Heart left ventricle (tissue), 16 donors: ENCODE measurements around the gene WTIP. TPM values are rescaled to one million over a fixed set of nuclear protein-coding genes. Genes with fewer than 3 reads are reported as not detected.

ENCODE experiments used
- ATAC-seq, 4 donors: fragments of 200-7000 bp; cut with Tn5 transposase; one replicate each; pipeline ENCODE4 v1.9.1; 2020 to 2022; ENCODE audit warnings: moderate library complexity in 4 of 4, mild to moderate bottlenecking in 3 of 4, moderate number of reproducible peaks in 1 of 4
- DNase-seq, 5 donors: peaks; one replicate each; pipeline ENCODE4 v3.0.0-alpha.2; 2020
- H3K27ac ChIP-seq, 12 donors: fragments of 200-600 bp; sonication (generic) in 4 of 12; one replicate each; pipeline versions ENCODE4 v1.5.0 to v1.8.0; 2016 to 2022; ENCODE audit warnings: mild to moderate bottlenecking in 2 of 12
- H3K27me3 ChIP-seq, 9 donors: fragments of 200-600 bp; sonication (generic) in 2 of 9; one replicate each; pipeline versions ENCODE4 v1.5.1 to v1.8.0; 2016 to 2022; ENCODE audit warnings: mild to moderate bottlenecking in 3 of 9
- H3K36me3 ChIP-seq, 9 donors: fragments of 200-600 bp; sonication (generic) in 2 of 9; one replicate each; pipeline versions ENCODE4 v1.5.0 to v1.8.0; 2018 to 2022; ENCODE audit warnings: mild to moderate bottlenecking in 2 of 9
- H3K4me1 ChIP-seq, 12 donors: fragments of 200-600 bp; sonication (generic) in 4 of 12; one replicate each; pipeline versions ENCODE4 v1.5.0 to v1.8.0; 2016 to 2022; ENCODE audit warnings: mild to moderate bottlenecking in 3 of 12
- H3K4me3 ChIP-seq, 12 donors: fragments of 200-600 bp; sonication (generic) in 4 of 12; one replicate each; pipeline versions ENCODE4 v1.5.0 to v1.8.0; 2017 to 2022; ENCODE audit warnings: mild to moderate bottlenecking in 9 of 12, moderate library complexity in 4 of 12
- H3K9me3 ChIP-seq, 12 donors: fragments of 200-600 bp; sonication (generic) in 4 of 12; one replicate each; pipeline versions ENCODE4 v1.5.0 to v1.8.0; 2016 to 2022; ENCODE audit warnings: mild to moderate bottlenecking in 1 of 12
- POLR2A ChIP-seq, 2 donors: fragments of 450-650 bp; IDR thresholded peaks; one replicate each; pipeline ENCODE4 v1.6.1; 2017; ENCODE audit warnings: antibody characterized with exemption in 2 of 2, mild to moderate bottlenecking in 2 of 2, moderate library complexity in 2 of 2
- WGBS, 4 donors: extraction: QIAGEN DNeasy Blood & Tissue Kit in 2 of 4; methylation state at CpG; one replicate each; pipeline versions ENCODE4 v1.1.5 to v1.1.7; 2013 to 2018; 5-methylcytosine and 5-hydroxymethylcytosine counted together
- intact Hi-C, 10 donors: fragments of 100-400 bp; cut with DNase I; formaldehyde crosslinking; loops; one replicate each; pipeline versions ENCODE4 v1.11.1 to v1.14.2; 2022
- polyA plus RNA-seq, 2 donors: library from polyadenylated mRNA; stranded (reverse); fragments of 200-250 nt; gene quantifications; one replicate each; pipeline ENCODE4 v1.2.3, GENCODE V29; 2013
- total RNA-seq, 9 donors: library from RNA; depleted of rRNA in 2 of 9; stranded (reverse); fragments of >200 nt in 2 of 9; fragmentation: NEBNext Ultra II Directional in 3 of 9; extraction: Animal tissue kit (Norgen Biotek cat#: 25700) in 3 of 9; gene quantifications; one replicate each; pipeline versions ENCODE4 v1.1.0 to v1.2.4, GENCODE V29; 2016 to 2023
- TF ChIP-seq, protein P1 (sequence below), 12 donors: fragments of 200-600 bp; sonication (generic) in 4 of 12; IDR thresholded peaks; one replicate each; pipeline versions ENCODE4 v1.5.0 to v1.8.0; 2018 to 2022; ENCODE audit warnings: antibody characterized with exemption in 12 of 12, mild to moderate bottlenecking in 5 of 12
- donor health status: ischemic (EF 13 %, LVEDD 7.1; RV severe dilation, severe dysfunction).
- donor health status: healthy with polysubstance abuse.
- donor health status: DM: no; HTN: yes; CAD: no.
- donor health status: DM: no; HTN: no; CAD: no.
- donor health status: ischemic (EF 25% LVEDD 6.9; RV normal size, moderate dysfunction).
- donor health status: ischemic (EF 25% LVEDD 5.7; RV mildly dilated, moderate dysfunction).
- donor health status: healthy.
- donor health status: DM: yes; HTN: yes; CAD: no.
- donor health status: ischemic (EF 35%, LVEDD 5.7; RV mildly dilated, moderate dysfunction).
- donor health status: nonischemic (EF 11% LVEDD 7.7; RV severe dilation, severe dysfunction).
- donor health status: DM: yes; HTN: yes; CAD: no.
- donor health status: PGD.
- donor health status: ischemic (EF 29% LVEDD 5.4; RV normal size, mild dysfunction).
- donor health status: nonischemic (EF 23%, LVEDD 6.1; RV moderate dilation, normal function).

Gene WTIP
- total and polyA plus RNA-seq, 11 donors: 6.6 to 33.3 (median 19.6) TPM

DNA sequence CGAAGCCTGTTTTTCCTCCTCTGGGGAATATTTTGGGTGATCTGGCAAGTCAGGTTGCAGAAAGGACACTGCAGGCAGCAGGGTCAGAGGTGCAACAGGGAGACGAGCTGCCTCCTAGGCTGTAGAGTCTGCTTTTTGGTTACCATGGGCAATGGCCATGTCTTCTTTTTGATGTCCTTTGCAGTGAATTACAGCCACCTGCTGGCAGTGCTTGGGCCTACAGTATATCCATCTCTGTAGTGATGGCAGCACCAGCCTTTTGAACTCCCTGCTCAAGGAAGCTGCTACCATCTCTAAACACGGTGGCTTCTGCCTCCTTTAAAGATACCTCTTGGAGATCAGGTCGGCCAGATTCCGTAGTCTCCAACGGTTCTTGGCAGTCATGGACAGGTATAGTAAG is 73.9 kb downstream of the WTIP start:
- H3K27ac ChIP-seq: no peak overlapping the region
- no peak for DNase-seq
- H3K36me3 ChIP-seq: no peaks in the 10 kb centered on the region
- ATAC-seq: no peak
- WGBS, 4 donors: 72 to 80% (median 76%) methylated on average over 6 of the region's 6 CpGs
- peaks cover 0 to 15% (median 0%) of the 10 kb centered on the region in 9 donors for H3K27me3 ChIP-seq
- peaks cover 0 to 2% (median 0%) of the 10 kb centered on the region in 12 donors for H3K4me1 ChIP-seq
- TF ChIP-seq, protein P1, sequence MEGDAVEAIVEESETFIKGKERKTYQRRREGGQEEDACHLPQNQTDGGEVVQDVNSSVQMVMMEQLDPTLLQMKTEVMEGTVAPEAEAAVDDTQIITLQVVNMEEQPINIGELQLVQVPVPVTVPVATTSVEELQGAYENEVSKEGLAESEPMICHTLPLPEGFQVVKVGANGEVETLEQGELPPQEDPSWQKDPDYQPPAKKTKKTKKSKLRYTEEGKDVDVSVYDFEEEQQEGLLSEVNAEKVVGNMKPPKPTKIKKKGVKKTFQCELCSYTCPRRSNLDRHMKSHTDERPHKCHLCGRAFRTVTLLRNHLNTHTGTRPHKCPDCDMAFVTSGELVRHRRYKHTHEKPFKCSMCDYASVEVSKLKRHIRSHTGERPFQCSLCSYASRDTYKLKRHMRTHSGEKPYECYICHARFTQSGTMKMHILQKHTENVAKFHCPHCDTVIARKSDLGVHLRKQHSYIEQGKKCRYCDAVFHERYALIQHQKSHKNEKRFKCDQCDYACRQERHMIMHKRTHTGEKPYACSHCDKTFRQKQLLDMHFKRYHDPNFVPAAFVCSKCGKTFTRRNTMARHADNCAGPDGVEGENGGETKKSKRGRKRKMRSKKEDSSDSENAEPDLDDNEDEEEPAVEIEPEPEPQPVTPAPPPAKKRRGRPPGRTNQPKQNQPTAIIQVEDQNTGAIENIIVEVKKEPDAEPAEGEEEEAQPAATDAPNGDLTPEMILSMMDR (IDR thresholded peaks at IDR 0.05): peak in 5 of 12 donors; percentile 9 to 21 (median 14)
- TF ChIP-seq POLR2A (IDR thresholded peaks at IDR 0.05): no peak
- no peak overlapping the region for H3K4me3 ChIP-seq
- intact Hi-C loops: loop anchor here in 3 of 10 donors (5.0 kb wide), 1 partner anchor 157 kb away; no protein-coding TSS in a partner anchor
- H3K9me3 ChIP-seq: peaks cover 0 to 5% (median under 1%) of the 10 kb centered on the region in 12 donors

DNA sequence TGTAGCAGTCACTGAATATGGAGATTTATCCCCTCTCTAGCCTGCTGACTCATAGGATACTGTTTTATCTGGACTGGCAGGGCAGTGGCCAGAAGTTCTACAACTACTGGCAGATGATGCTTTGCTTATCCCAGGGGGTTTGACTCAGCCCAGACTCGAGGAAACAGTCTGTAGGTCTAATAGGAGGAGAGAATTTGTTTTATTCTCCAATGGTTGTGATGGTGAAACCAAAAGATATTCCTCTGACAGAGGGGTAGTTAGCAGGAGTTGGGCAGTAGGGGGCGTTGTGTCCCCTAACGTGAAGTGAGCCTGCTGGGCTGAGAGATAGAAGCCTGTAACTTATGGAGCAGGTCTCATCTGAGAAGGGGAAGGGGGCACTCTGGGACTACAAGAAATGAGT is 74.9 kb downstream of the WTIP start:
- DNase-seq (no peak), ATAC-seq (peak in 3 of 4 donors; percentile 45 to 70 (median 51))
- 0 to 5% (median 1%) methylated on average over 3 of the region's 3 CpGs for WGBS, 4 donors
- intact Hi-C loops: loop anchor here in 5 of 10 donors (2.0 to 5.0 kb wide), 2 partner anchors 156 kb away; no protein-coding TSS in a partner anchor
- Histone ChIP-seq H3K27me3 (peaks cover 0 to 15% (median 0%) of the 10 kb centered on the region in 9 donors), H3K27ac (no peak overlapping the region), H3K9me3 (no peaks in the 10 kb centered on the region), H3K4me1 (peaks cover 0 to 2% (median 0%) of the 10 kb centered on the region in 12 donors), H3K36me3 (no peaks in the 10 kb centered on the region), H3K4me3 (no peak overlapping the region)
- no peak for TF ChIP-seq POLR2A (IDR thresholded peaks at IDR 0.05)
- TF ChIP-seq, protein P1 (IDR thresholded peaks at IDR 0.05): peak; percentile 33 to 61 (median 47)

DNA sequence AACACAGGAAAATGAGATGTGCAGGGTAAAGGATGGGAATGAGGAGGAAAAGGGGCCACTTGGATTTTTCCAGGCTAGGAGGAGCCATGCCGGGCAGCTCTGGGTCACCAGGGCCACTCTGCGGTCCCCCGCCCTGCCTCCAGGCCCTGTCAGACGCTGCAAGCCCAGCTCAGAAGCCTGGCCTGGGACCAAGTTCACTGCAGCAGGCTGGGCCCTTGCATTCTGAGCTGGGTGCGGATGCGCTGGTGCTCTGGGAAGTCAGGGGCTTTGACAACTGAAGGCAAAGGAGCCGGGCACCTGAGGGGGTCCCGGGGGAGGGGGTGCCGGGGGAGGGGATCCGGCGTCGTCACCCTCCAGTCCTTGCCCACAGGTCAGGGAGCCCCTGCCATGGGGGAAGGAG is 77.5 kb downstream of the WTIP start:
- 74 to 78% (median 76%) methylated on average over 9 to 12 of the region's 12 CpGs for WGBS, 4 donors
- H3K27ac ChIP-seq: no peak overlapping the region
- peaks cover 0 to 10% (median 0%) of the 10 kb centered on the region in 9 donors for H3K27me3 ChIP-seq
- ATAC-seq (no peak), DNase-seq (no peak)
- peaks cover 0 to 7% (median 0%) of the 10 kb centered on the region in 12 donors for H3K9me3 ChIP-seq
- H3K4me3 ChIP-seq: no peak overlapping the region
- no peak for TF ChIP-seq POLR2A (IDR thresholded peaks at IDR 0.05)
- TF ChIP-seq, protein P1 (IDR thresholded peaks at IDR 0.05): no peak
- peaks cover 0 to 2% (median 0%) of the 10 kb centered on the region in 12 donors for H3K4me1 ChIP-seq
- intact Hi-C loops: loop anchor here in 3 of 10 donors (5.0 kb wide), 1 partner anchor 153 kb away; no protein-coding TSS in a partner anchor
- no peaks in the 10 kb centered on the region for H3K36me3 ChIP-seq

DNA sequence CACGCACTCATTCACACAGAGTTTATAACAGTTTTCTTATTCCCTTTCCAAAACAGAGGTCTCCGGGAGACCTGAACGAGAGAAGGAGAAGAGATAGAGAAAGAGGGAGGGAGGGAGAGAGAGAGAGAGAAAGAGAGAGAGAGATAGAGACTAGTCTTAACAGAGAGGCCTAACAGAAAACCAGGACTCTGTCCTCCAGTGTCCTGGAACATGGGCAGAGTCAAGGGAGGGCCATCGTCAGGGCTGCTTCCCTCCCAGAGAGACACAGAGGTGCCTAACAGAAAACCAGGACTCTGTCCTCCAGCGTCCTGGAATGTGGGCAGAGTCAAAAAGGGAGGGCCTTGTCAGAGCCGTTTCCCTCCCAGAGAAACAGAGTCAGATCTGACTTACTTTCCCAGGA is 78.7 kb downstream of the WTIP start:
- 28 to 47% (median 39%) methylated on average over 6 of the region's 6 CpGs for WGBS, 4 donors
- TF ChIP-seq POLR2A (IDR thresholded peaks at IDR 0.05): no peak
- TF ChIP-seq, protein P1 (IDR thresholded peaks at IDR 0.05): no peak
- intact Hi-C loops: no loop called here
- Histone ChIP-seq H3K9me3 (peaks cover 0 to 16% (median 0%) of the 10 kb centered on the region in 12 donors), H3K27ac (no peak overlapping the region), H3K36me3 (no peaks in the 10 kb centered on the region), H3K27me3 (peaks cover 0 to 9% (median 0%) of the 10 kb centered on the region in 9 donors), H3K4me1 (peaks cover 0 to 2% (median 0%) of the 10 kb centered on the region in 12 donors), H3K4me3 (no peak overlapping the region)
- ATAC-seq (no peak), DNase-seq (no peak)

Other genes with a start within 250 kb of the WTIP start
- 10 to 100 TPM; 16.3 to 34.7 (median 22.3) TPM for gene GARRE1, start 227.2 kb upstream of the WTIP start, total RNA-seq
- gene GARRE1, start 227.2 kb upstream of the WTIP start, polyA plus RNA-seq: 10 to 100 TPM in 1 of 2 donors, 1 to 10 TPM in 1; 7.8 to 12.9 TPM
- gene GPI, start 116.6 kb upstream of the WTIP start, total RNA-seq: 100 to 1,000 TPM; 359 to 764 (median 549) TPM
- gene GPI, start 116.6 kb upstream of the WTIP start, polyA plus RNA-seq: 100 to 1,000 TPM; 233 to 284 TPM
- gene PDCD2L, start 77.4 kb upstream of the WTIP start, total RNA-seq: 10 to 100 TPM in 4 of 9 donors, 1 to 10 TPM in 5; 6.2 to 16.7 (median 8.0) TPM
- gene PDCD2L, start 77.4 kb upstream of the WTIP start, polyA plus RNA-seq: 10 to 100 TPM in 1 of 2 donors, 1 to 10 TPM in 1; 8.0 to 14.9 TPM
- gene UBA2, start 53.4 kb upstream of the WTIP start, total RNA-seq: 10 to 100 TPM; 40.2 to 62.8 (median 44.3) TPM
- 10 to 100 TPM; 32.5 to 62.2 TPM for gene UBA2, start 53.4 kb upstream of the WTIP start, polyA plus RNA-seq
- gene SCGB2B2, start 195.4 kb downstream of the WTIP start, total RNA-seq: 1 to 10 TPM in 2 of 9 donors, under 1 TPM in 6, not detected in 1; 0.19 to 1.7 (median 0.84) TPM
- under 1 TPM; 0.11 to 0.80 TPM for gene SCGB2B2, start 195.4 kb downstream of the WTIP start, polyA plus RNA-seq
- 10 to 100 TPM; 24.3 to 37.2 (median 33.0) TPM for gene ZNF302, start 195.9 kb downstream of the WTIP start, total RNA-seq
- 10 to 100 TPM; 25.5 to 32.2 TPM for gene ZNF302, start 195.9 kb downstream of the WTIP start, polyA plus RNA-seq